Endothelial cell of umbilical vein (primary cell): ENCODE measurements around the gene TRPM1. TPM values are rescaled to one million over a fixed set of nuclear protein-coding genes. Genes with fewer than 3 reads are reported as not detected.

ENCODE experiments used
- BruUV-seq: library from RNA; stranded (reverse); fragments of 400-500 nt; replicated peaks from 2 replicates; lab custom pipeline; 2021; lab: Mats Ljungman, UMichigan
- CTCF ChIA-PET: fragments of 300-600, 350-600 bp; sonication (Branson Sonifier 250); formaldehyde crosslinking; loops from one replicate; lab custom pipeline; 2021; ENCODE audit warnings: antibody characterized with exemption, inconsistent platforms; lab: Charles Lee
- POLR2A ChIA-PET: fragments of 300-600, 350-600 bp; sonication (Branson Sonifier 250); formaldehyde crosslinking; loops from one replicate; lab custom pipeline; 2021; ENCODE audit warnings: antibody characterized with exemption, inconsistent platforms; lab: Charles Lee
- DNase-seq: peaks from one replicate; pipeline ENCODE4 v3.0.0-alpha.2; 2011; ENCODE audit warnings: low read depth, low spot score
- FAIRE-seq: peaks from 2 replicates; lab custom pipeline; 2011; peaks lifted over from hg19 to GRCh38; lab: Jason Lieb, UNC
- H2AFZ ChIP-seq: 2 replicates; pipeline ENCODE4 v1.6.0; 2012; ENCODE audit warnings: low read depth, low read length, control low read depth, inconsistent platforms
- H3K27ac ChIP-seq: 2 replicates; pipeline ENCODE4 v1.5.1; 2011; ENCODE audit warnings: low read depth, mild to moderate bottlenecking, control low read depth, low read length, moderate library complexity; ENCODE audit not compliant: insufficient read depth
- H3K27me3 ChIP-seq, 2 experiments: 2 replicates each; pipeline versions ENCODE4 v1.6.0 to v1.6.1; 2011; ENCODE audit warnings: low read length in 2 of 2, mixed read lengths in 1 of 2; ENCODE audit not compliant: control insufficient read depth in 2 of 2, insufficient read depth in 2 of 2
- H3K36me3 ChIP-seq, 2 experiments: 2 replicates in 1 of 2; 3 replicates in 1 of 2; pipeline ENCODE4 v1.5.1; 2011; ENCODE audit warnings: low read length in 2 of 2, mild to moderate bottlenecking in 1 of 2, moderate library complexity in 1 of 2; ENCODE audit not compliant: control insufficient read depth in 2 of 2, insufficient read depth in 2 of 2; ENCODE audit errors: extremely low read depth in 1 of 2
- H3K4me1 ChIP-seq: 3 replicates; pipeline ENCODE4 v1.5.1; 2011; ENCODE audit warnings: mild to moderate bottlenecking, low read length; ENCODE audit not compliant: control insufficient read depth, insufficient read depth; ENCODE audit errors: extremely low read depth
- H3K4me2 ChIP-seq: 2 replicates; pipeline ENCODE4 v1.6.1; 2011; ENCODE audit warnings: low read length, control low read depth, mixed read lengths; ENCODE audit not compliant: insufficient read depth
- H3K4me3 ChIP-seq, 3 experiments: fragments of 200-600 bp in 1 of 3; sonication (generic), shearing (Covaris generic) in 1 of 3; replicated peaks in 1 of 3; 2 replicates each; pipeline ENCODE4 v1.5.1; 2011 to 2016; ENCODE audit warnings: control low read depth in 3 of 3, low read length in 3 of 3, mild to moderate bottlenecking in 2 of 3, inconsistent platforms in 1 of 3, low read depth in 1 of 3, moderate library complexity in 1 of 3; ENCODE audit not compliant: insufficient read depth in 1 of 3
- H3K79me2 ChIP-seq: 2 replicates; pipeline ENCODE4 v1.6.0; 2012; ENCODE audit warnings: low read length, inconsistent platforms; ENCODE audit not compliant: control insufficient read depth, insufficient read depth
- H3K9ac ChIP-seq: replicated peaks from 2 replicates; pipeline ENCODE3; 2011; ENCODE audit warnings: low read length, control low read depth; ENCODE audit not compliant: insufficient read depth; ENCODE audit errors: extremely low read depth
- H3K9me1 ChIP-seq: replicated peaks from 3 replicates; pipeline ENCODE4 v1.6.0; 2011; ENCODE audit warnings: mild to moderate bottlenecking, low read length; ENCODE audit not compliant: control insufficient read depth, insufficient read depth; ENCODE audit errors: extremely low read depth
- H3K9me3 ChIP-seq: replicated peaks from 2 replicates; pipeline ENCODE4 v1.5.1; 2012; ENCODE audit warnings: low read length, inconsistent platforms; ENCODE audit not compliant: control insufficient read depth, insufficient read depth
- H4K20me1 ChIP-seq: replicated peaks from 2 replicates; pipeline ENCODE3; 2011; ENCODE audit warnings: mild to moderate bottlenecking, low read length; ENCODE audit not compliant: control insufficient read depth, insufficient read depth; ENCODE audit errors: extremely low read depth
- EZH2 ChIP-seq: IDR thresholded peaks from 2 replicates; pipeline ENCODE4 v1.6.1; 2012; ENCODE audit warnings: borderline replicate concordance, low read depth, mild to moderate bottlenecking, moderate library complexity, low read length, inconsistent platforms; ENCODE audit not compliant: severe bottlenecking
- FOS ChIP-seq: IDR thresholded peaks from 2 replicates; pipeline ENCODE4 v1.6.1; 2011; ENCODE audit warnings: mild to moderate bottlenecking, low read length, moderate library complexity, borderline replicate concordance; ENCODE audit not compliant: insufficient read depth
- GATA2 ChIP-seq: IDR thresholded peaks from 2 replicates; pipeline ENCODE4 v1.7.0; 2011; ENCODE audit warnings: low read depth, mild to moderate bottlenecking, moderate library complexity, mixed read lengths, low read length; ENCODE audit not compliant: insufficient read length, insufficient read depth
- JUN ChIP-seq: IDR thresholded peaks from 2 replicates; pipeline ENCODE4 v1.6.1; 2011; ENCODE audit warnings: borderline replicate concordance, low read depth; ENCODE audit not compliant: insufficient read length, insufficient read depth
- MYC ChIP-seq: IDR thresholded peaks from one replicate; pipeline ENCODE4 v1.6.1; 2011; ENCODE audit warnings: mild to moderate bottlenecking, low read depth, low read length
- POLR2A ChIP-seq: IDR thresholded peaks from 2 replicates; pipeline ENCODE4 v1.6.1; 2012; ENCODE audit warnings: low read depth, mild to moderate bottlenecking, control low read depth, low read length
- POLR2AphosphoS5 ChIP-seq: IDR thresholded peaks from 2 replicates; pipeline ENCODE4 v1.6.1; 2012; ENCODE audit warnings: low read depth, mild to moderate bottlenecking, control low read depth, low read length, moderate library complexity; ENCODE audit not compliant: insufficient read depth
- dilution Hi-C: fragments of 300-500 bp; cut with MboI; formaldehyde crosslinking; loops from one replicate; pipeline ENCODE4 v1.15.0; 2019; ENCODE audit warnings: low sequenced_read_pairs; ENCODE audit not compliant: extremely low pct_ligation_motif_present
- intact Hi-C: fragments of 100-400 bp; cut with micrococcal nuclease; formaldehyde crosslinking; loops from one replicate; pipeline ENCODE4 v1.10.0; 2022
- polyA plus RNA-seq, 4 experiments: library from polyadenylated mRNA; depleted of rRNA in 3 of 4; stranded (reverse) in 3 of 4; unstranded in 1 of 4; fragments of >200 nt; gene quantifications; 2 replicates each; pipeline versions ENCODE4 v1.2.1 to v1.2.3, GENCODE V29; 2011 to 2012; ENCODE audit warnings: missing spikeins in 1 of 4
- total RNA-seq: library from RNA; stranded (reverse); gene quantifications from 2 replicates; pipeline ENCODE4 v1.2.3, GENCODE V29; 2021
- TF ChIP-seq, protein P1 (sequence below): IDR thresholded peaks from 2 replicates; pipeline ENCODE4 v1.6.1; 2011; ENCODE audit not compliant: insufficient read depth, insufficient read length
- TF ChIP-seq, protein P2 (sequence below), 2 donors: IDR thresholded peaks; 1 replicate in 1 of 2; 2 replicates in 1 of 2; pipeline ENCODE4 v1.5.1; 2011; ENCODE audit warnings: low read length in 2 of 2, mild to moderate bottlenecking in 2 of 2, moderate library complexity in 2 of 2, control low read depth in 1 of 2, inconsistent platforms in 1 of 2, low read depth in 1 of 2; ENCODE audit not compliant: insufficient read depth in 1 of 2; ENCODE audit errors: extremely low read depth in 1 of 2

TRPM1 gene
- total and polyA plus RNA-seq, 2 donors (not counting 3 experiments of a cell fraction or from before 2014, with no cell fraction given) = 0.19 TPM; not detected in 1

GRCh38 chr15:30973379-30973778 lies 128.1 kb downstream of the TRPM1 start:
- peaks cover 8% of the 10 kb centered on the region for H4K20me1 ChIP-seq
- ChIA-PET CTCF (interaction anchor here (0.8 to 6.3 kb wide), 4 partner anchors 11 to 155 kb away, joined by 3 to 90 read pairs (median 4); no protein-coding TSS in a partner anchor), POLR2A (no interaction called here)
- FAIRE-seq = no peak
- no peak overlapping the region for H3K4me2 ChIP-seq
- DNase-seq = no peak
- no peak overlapping the region for H2AFZ ChIP-seq
- intact Hi-C loops = no loop called here
- no peak overlapping the region for H3K27ac ChIP-seq
- BruUV-seq = no TSS peak
- no peaks in the 10 kb centered on the region for H3K27me3 ChIP-seq
- dilution Hi-C loops = no loop called here
- H3K9me3 ChIP-seq = no peaks in the 10 kb centered on the region
- no peaks in the 10 kb centered on the region for H3K4me1 ChIP-seq
- no peak overlapping the region for H3K4me3 ChIP-seq
- H3K9me1 ChIP-seq = no peaks in the 10 kb centered on the region
- no peak overlapping the region for H3K9ac ChIP-seq
- H3K36me3 ChIP-seq = peaks cover 18 to 56% of the 10 kb centered on the region in 2 experiments
- peaks cover 57% of the 10 kb centered on the region for H3K79me2 ChIP-seq
- no peak for TF ChIP-seq FOS
- TF ChIP-seq, protein P1, sequence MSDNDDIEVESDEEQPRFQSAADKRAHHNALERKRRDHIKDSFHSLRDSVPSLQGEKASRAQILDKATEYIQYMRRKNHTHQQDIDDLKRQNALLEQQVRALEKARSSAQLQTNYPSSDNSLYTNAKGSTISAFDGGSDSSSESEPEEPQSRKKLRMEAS = no peak
- TF ChIP-seq GATA2 = no peak
- TF ChIP-seq POLR2AphosphoS5 = no peak
- no peak for TF ChIP-seq MYC
- TF ChIP-seq, protein P2, sequence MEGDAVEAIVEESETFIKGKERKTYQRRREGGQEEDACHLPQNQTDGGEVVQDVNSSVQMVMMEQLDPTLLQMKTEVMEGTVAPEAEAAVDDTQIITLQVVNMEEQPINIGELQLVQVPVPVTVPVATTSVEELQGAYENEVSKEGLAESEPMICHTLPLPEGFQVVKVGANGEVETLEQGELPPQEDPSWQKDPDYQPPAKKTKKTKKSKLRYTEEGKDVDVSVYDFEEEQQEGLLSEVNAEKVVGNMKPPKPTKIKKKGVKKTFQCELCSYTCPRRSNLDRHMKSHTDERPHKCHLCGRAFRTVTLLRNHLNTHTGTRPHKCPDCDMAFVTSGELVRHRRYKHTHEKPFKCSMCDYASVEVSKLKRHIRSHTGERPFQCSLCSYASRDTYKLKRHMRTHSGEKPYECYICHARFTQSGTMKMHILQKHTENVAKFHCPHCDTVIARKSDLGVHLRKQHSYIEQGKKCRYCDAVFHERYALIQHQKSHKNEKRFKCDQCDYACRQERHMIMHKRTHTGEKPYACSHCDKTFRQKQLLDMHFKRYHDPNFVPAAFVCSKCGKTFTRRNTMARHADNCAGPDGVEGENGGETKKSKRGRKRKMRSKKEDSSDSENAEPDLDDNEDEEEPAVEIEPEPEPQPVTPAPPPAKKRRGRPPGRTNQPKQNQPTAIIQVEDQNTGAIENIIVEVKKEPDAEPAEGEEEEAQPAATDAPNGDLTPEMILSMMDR (IDR thresholded peaks at IDR 0.05; ENCODE audit: extremely low read depth in 1 of 2, insufficient read depth in 1 of 2, low read depth in 1 of 2, low read length in 2 of 2) = no peak
- TF ChIP-seq POLR2A = no peak
- TF ChIP-seq JUN = no peak
- no peak for TF ChIP-seq EZH2
